Epithelial cell of prostate (primary cell): Measurements from ENCODE around the gene BTBD17.

ENCODE experiments used
- DNase-seq: peaks from one replicate; pipeline ENCODE4 v3.0.0-alpha.2; 2011; ENCODE audit warnings: low read depth, low spot score
- H3K27ac ChIP-seq: fragments of 450-650 bp; 2 replicates; pipeline ENCODE4 v1.5.1; 2017; ENCODE audit warnings: mild to moderate bottlenecking

Gene BTBD17

GRCh38 chr17:74362810-74363498 is 1.3 kb upstream of the BTBD17 start:
- no peak overlapping the region for H3K27ac ChIP-seq

DNA sequence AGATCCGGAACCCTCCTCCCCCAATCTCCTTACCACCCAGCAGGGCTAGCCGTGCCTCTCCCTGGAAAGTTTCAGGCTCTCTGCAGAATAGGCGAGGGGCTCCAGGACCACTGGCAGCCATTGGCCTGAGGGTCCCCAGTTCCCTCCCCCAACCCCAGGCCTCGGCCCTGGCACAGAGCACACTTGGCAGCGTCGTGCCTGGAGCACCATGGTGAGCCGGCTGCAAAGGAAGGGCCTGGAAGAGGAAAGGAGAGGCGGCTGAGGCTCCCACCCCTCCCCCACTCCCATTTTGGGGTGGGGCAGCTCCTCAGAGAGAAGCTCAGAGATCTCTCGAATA is 369 bp upstream of the BTBD17 start:
- no peak for DNase-seq
- H3K27ac ChIP-seq, result no peak overlapping the region

More at GRCh38 chr17:74362810-74363498, 1.3 kb upstream of the BTBD17 start:
- no peak for DNase-seq

GRCh38 chr17:74360899-74361229 is 804 bp downstream of the BTBD17 start:
- DNase-seq, result no peak
- no peak overlapping the region for H3K27ac ChIP-seq

- DNase-seq, result no peak
- H3K27ac ChIP-seq, result no peak overlapping the region
These were observed 1.8 kb downstream of the BTBD17 start for GRCh38 chr17:74359916-74360315.

DNA sequence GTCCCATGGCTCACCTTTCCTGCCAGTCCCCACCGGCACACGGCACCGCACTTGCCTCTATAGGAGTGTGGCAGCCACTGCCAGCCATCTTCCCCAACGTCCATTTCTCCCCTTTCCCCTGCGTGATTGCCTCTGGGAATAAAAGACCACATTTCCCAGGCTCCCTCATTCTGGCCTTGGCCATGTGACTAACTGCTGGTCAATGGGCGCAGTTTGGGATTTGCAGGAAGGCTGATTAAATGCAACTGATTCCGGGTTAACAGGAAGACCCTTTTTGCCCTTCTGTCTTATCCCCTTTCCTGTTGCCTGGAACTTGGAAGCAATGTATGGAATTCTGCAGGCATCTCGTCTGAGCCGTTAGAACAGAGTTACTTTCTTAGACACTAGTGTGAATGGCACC is 3.0 kb downstream of the BTBD17 start:
- H3K27ac ChIP-seq, result no peak overlapping the region
- no peak for DNase-seq

DNA sequence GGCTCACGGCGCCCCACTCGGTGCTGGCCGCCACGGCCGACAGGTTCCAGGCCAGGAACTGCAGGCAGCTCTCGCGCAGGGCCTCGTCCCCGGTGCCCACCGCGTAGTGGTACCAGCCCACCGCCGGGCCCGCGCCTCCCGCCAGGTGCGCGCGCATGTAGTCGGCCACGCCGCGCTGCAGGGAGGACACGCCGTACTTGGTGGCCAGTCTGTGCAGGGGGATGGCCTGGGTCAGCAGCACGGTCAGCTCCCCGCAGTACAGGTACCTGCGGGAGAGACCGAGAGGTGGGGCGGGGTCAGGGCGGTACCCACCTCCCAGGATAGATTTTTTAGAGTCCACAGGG is 4.2 kb downstream of the BTBD17 start:
- H3K27ac ChIP-seq, result no peak overlapping the region
- DNase-seq, result no peak

GRCh38 chr17:74356646-74357465 is 4.8 kb downstream of the BTBD17 start:
- no peak for DNase-seq
- H3K27ac ChIP-seq, result no peak overlapping the region

- no peak overlapping the region for H3K27ac ChIP-seq
- DNase-seq, result no peak
These were observed 6.6 kb downstream of the BTBD17 start for GRCh38 chr17:74355065-74355464.

DNA sequence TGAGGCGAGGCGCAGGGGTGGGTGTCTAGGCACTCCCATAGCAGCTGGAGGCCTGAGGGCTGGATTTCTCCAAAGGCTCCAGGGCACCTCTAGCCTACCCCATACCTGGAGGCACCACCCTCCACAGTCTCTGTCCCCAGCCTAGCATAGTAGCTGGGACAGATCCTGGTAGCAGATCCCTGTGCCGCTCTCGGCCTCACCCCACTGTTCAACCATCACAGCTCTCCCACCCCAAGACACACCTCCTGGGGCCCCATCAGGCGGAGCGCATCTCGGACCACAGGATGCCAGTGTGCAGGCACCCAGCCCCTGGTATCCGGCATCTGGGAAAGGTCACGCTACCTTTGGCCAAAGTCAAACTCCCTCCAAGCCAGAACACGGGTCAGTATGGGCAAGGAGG is 7.1 kb downstream of the BTBD17 start:
- DNase-seq, result no peak
- H3K27ac ChIP-seq, result no peak overlapping the region

GRCh38 chr17:74354123-74354522 is 7.5 kb downstream of the BTBD17 start:
- no peak overlapping the region for H3K27ac ChIP-seq
- no peak for DNase-seq

GRCh38 chr17:74353446-74354060 is 8.1 kb downstream of the BTBD17 start:
- no peak for DNase-seq
- H3K27ac ChIP-seq, result no peak overlapping the region

DNA sequence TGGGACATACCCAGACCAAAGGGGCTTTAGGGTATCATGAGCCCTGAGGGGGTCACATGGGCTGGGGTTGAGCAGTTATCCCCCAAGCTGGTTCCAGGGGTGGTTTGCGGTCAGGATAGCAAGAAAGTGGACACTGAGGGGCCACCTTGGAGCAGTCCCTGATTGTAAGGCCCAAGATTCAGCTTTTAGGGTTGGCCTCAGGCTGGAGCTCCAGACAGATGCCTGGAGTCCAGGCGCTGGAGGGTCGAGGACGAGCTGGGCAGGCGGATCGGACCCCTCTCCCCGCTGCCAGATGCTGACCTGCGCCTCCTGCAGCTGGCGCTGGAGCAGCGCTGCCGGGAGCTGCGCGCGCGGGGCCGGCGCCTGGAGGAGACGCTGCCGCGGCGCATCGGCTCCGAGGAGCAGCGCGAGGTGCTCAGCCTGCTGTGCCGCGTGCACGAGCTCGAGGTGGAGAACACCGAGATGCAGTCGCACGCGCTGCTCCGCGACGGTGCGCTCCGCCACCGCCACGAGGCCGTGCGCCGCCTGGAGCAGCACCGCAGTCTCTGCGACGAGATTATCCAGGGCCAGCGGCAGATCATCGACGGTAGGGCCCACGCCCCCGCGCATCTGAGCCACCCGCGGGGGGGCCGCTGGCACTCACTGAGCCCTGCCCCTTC is 10.0 kb downstream of the BTBD17 start:
- no peak overlapping the region for H3K27ac ChIP-seq
- DNase-seq, result no peak

GRCh38 chr17:74350486-74350885 is 11.2 kb downstream of the BTBD17 start:
- no peak overlapping the region for H3K27ac ChIP-seq
- DNase-seq, result no peak

- no peak for DNase-seq
- H3K27ac ChIP-seq, result no peak overlapping the region
These were observed 12.5 kb downstream of the BTBD17 start for GRCh38 chr17:74349120-74349519.

- no peak overlapping the region for H3K27ac ChIP-seq
- DNase-seq, result no peak
These were observed 14.0 kb downstream of the BTBD17 start for GRCh38 chr17:74347646-74348045.

GRCh38 chr17:74345433-74346241 is 16.0 kb downstream of the BTBD17 start:
- H3K27ac ChIP-seq, result no peak overlapping the region

GRCh38 chr17:74344658-74345057 is 17.0 kb downstream of the BTBD17 start:
- H3K27ac ChIP-seq, result no peak overlapping the region
- no peak for DNase-seq

More at GRCh38 chr17:74345433-74346241, 16.0 kb downstream of the BTBD17 start:
- DNase-seq, result no peak

DNA sequence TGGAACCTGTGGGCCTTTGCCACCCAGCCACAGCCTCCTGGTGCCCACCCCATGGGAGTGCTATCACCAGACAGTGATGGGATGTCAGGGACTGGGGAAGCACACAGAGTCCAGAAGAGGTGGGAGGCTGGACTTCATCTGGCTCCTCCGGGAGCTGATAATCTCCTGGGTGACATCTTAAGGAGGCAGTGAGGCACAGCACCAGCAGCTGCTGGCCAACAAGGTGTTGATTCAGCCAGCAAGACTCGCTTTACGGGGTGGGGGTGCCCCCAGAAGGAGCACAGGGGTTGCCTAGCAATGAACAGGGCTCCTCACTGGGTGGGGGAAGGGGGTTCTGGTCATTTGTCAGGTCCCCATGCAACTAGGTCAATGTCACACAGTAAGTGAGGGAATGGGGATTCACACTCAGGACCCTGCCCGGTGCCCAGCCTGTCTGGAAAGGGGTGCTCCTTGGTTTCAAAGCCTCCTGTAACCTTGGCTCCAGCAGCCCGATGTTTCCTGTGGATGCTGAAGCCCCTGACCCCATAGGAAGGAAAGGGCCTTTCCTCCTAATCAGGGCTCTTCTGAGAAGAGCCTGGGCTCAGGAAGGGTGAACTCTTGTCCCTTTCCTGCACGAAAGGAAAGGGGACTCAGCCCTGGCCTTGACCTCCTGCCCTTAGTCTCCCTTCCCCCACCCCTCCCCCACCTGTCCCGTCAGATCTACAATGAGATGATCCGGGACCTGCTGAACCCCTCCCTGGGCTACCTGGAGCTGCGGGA is 18.0 kb downstream of the BTBD17 start:
- H3K27ac ChIP-seq, result no peak overlapping the region
- DNase-seq, result no peak

GRCh38 chr17:74343121-74343520 is 18.5 kb downstream of the BTBD17 start:
- no peak for DNase-seq

DNA sequence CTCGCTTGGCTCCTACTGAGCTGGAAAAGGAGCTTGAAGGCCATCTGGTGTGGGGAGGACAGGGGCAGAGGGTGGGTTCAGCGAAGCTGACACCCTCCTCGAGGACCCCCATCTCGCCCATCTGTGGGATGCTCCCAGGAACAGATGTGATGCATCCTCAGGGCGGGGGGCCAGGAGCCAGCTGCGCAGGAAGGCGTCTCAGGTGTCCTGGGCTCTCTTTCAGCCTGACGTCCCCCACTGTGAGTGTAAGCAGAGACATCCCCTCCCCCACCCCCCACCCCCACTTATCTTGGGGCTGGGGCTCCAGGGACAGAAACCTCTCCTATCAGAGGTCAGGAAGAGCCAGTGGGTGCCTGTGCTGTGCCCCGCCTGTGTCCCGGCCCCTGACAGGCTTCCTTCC is 19.4 kb downstream of the BTBD17 start:
- H3K27ac ChIP-seq, result no peak overlapping the region
- DNase-seq, result no peak

More at GRCh38 chr17:74343121-74343520, 18.5 kb downstream of the BTBD17 start:
- H3K27ac ChIP-seq, result no peak overlapping the region
